Measurements from ENCODE around the gene DLG1.

- TF ChIP-seq CTCF (conservative IDR thresholded peaks at IDR 0.05; ENCODE audit: low read depth in 2 of 2): no peak
- no peak for TF ChIP-seq EZH2 (IDR thresholded peaks at IDR 0.05; ENCODE audit: low read depth, unreplicated experiment)
- no peak for TF ChIP-seq EZH2phosphoT487 (IDR thresholded peaks at IDR 0.05; ENCODE audit: unreplicated experiment)
- TF ChIP-seq ZNF114 (CRISPR knock-in tag; IDR thresholded peaks at IDR 0.05): no peak
Measured at GRCh38 chr3:197257711-197258110, 40.7 kb downstream of the DLG1 start.
